Left colon (tissue), 2 donors: ENCODE data around the gene PARP6. TPM values are rescaled to one million over a fixed set of nuclear protein-coding genes. Genes with fewer than 3 reads are reported as not detected.

Experiments used
- ATAC-seq: fragments of 200-7000 bp; cut with Tn5 transposase; one replicate; pipeline ENCODE4 v1.9.1; 2020; ENCODE audit warnings: mild to moderate bottlenecking, moderate library complexity
- DNase-seq, 2 donors: peaks; one replicate each; pipeline ENCODE4 v3.0.0-alpha.2; 2020
- intact Hi-C, 2 donors: fragments of 100-400 bp; cut with DNase I in 1 of 2; cut with micrococcal nuclease in 1 of 2; formaldehyde crosslinking; loops; one replicate each; pipeline versions ENCODE4 v1.11.2 to v1.14.0; 2022; cut with DNase I, micrococcal nuclease
- total RNA-seq, 2 donors: library from RNA; stranded (reverse); fragmentation: NEBNext Ultra II Directional; extraction: Animal tissue kit (Norgen Biotek cat#: 25700); gene quantifications; one replicate each; pipeline ENCODE4 v1.2.1, GENCODE V29; 2021
- donor health status: DM: no; HTN: no; CAD: no.
- donor health status: DM: yes; HTN: yes; CAD: no.

PARP6 gene
- total RNA-seq, 2 donors from 2014 or later = 39.1 to 40.8 TPM

DNA sequence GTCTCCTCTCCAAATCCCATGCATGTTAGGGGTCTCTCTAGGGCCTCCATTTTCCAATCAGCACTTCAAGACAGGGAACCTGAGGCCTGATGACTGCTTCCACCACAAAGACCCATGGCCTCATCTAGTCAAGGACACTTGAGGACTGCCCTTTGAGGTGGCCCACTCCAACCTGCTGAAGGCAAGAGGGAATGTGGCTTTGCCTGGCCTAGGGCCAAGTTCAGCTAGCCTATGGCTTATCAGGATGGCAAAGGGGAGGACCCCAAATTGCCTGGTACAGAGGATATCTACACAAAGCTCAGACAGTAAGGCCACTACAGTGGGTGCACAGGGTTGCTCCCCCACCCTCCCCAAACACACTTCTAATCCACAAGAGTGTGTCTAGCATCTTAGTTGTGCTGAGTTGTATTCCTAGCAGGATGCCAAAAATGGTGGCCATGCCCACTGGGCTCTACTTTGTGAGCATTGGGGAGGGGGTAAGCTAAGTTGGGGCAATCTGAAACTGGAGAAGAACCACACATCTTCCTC, 64.7 kb downstream of the PARP6 start:
- intact Hi-C loops = no loop called here
- DNase-seq (no peak), ATAC-seq (no peak)

DNA sequence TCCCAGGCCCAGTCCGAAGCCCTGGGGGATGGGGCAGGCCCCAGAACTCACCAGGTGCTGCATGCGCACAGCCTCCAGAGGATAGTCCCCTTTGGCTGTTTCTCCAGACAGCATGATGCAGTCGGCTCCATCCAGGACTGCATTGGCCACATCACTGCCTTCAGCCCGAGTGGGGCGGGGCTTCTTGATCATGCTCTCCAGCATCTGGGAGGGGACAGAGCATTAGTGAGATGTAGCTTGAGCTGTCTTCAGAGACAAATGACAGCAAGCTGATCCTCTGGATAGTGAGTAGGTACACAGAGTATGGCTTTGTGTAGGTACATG, 65.7 kb downstream of the PARP6 start:
- intact Hi-C loops = no loop called here
- ATAC-seq = no peak
- no peak for DNase-seq

DNA sequence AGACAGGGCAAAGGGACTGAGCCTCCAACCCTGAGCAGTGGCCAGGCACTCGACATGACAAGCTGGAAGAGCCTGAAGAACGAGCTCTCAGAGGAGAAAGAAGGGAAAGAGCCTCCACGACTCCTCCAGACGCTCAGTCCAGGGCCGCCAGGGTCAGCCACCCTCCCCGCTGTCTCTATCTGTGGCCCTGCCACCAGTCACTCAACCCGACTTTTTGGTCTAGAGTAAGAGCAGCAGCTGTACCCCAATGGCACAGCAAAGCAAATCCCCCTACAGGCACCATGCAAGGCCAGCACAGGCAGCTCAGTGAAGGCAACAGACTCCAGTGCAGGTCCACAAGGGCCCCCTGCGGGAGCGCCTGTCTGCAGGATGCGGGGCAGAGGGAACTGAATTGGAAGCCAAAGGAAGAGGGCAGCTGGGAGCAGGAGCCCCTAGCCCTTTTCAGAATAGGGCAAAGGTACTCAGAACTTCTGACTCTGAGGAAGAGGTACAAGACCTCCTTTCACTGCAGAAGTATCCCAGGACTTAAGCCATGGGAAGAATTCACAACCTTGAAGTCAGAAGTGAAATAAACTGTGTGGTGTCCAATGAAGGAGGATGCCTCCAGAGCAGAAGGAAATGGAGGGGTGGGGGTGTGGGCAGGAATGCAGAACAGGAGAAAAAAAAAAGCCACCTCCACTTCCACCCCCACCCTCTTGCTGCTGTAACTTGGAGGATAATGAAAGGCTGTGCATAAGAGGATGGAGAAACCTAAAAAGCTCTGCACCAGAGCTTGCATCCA, 66.3 kb downstream of the PARP6 start:
- intact Hi-C loops = no loop called here
- no peak for ATAC-seq
- DNase-seq = no peak

GRCh38 chr15:72205273-72205672, 67.1 kb downstream of the PARP6 start:
- DNase-seq = no peak
- intact Hi-C loops = no loop called here
- ATAC-seq = no peak

GRCh38 chr15:72203507-72203837, 68.9 kb downstream of the PARP6 start:
- intact Hi-C loops = no loop called here
- DNase-seq (peak; percentile 6 to 47), ATAC-seq (no peak)

DNA sequence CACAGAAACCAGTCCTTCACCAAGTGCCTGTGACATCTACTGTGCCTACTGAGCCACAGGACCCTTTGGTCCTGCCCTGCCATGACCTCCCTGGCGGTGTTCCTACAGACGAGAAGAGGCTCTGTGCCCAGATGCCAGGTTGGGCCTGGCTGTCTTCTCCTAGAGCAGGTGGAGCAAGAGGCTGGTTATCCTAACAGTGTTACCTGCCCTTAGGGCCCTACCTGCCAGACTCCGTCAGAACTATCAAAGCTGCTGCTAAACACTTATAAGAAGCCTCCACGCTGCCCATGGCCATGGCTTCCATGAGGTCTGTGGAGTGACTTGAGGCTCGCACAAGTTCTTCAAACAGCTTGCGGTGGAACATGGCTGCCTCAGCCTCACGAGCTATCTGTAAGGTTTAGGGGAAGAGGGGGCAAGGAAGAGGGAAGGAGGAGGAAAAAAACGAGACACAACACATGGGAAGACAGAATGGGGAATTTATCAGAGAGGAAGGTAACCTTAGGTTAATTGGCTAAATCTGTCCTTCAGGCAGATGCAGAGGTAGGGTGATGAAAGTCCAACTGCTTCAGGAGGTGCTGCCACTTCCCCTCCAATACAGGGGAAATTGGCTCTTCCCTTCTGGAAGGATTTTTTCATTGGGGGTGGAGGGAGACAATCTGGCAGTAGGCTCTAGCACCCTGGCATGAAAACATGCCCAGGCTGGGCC, 69.4 kb downstream of the PARP6 start:
- intact Hi-C loops = no loop called here
- DNase-seq (no peak), ATAC-seq (no peak)

DNA sequence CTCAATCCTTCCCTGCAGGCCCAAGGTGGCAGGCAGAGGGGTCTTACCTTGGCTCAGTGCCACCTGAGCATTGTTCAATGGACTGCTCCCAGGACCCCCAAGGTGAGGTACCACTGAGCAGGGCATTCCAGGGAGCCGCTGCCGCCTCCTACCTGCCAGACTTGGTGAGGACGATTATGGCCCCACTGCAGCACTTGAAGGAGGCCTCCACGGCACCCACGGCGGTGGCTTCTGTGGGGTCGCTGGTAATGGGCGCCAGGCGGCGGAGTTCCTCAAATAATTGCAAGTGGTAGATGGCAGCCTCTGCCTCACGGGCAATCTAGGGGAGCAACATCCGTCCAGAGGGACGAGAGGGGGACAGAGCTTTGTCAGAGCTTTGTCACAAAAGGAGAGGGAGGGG, 70.1 kb downstream of the PARP6 start:
- ATAC-seq (no peak), DNase-seq (no peak)
- intact Hi-C loops = no loop called here

DNA sequence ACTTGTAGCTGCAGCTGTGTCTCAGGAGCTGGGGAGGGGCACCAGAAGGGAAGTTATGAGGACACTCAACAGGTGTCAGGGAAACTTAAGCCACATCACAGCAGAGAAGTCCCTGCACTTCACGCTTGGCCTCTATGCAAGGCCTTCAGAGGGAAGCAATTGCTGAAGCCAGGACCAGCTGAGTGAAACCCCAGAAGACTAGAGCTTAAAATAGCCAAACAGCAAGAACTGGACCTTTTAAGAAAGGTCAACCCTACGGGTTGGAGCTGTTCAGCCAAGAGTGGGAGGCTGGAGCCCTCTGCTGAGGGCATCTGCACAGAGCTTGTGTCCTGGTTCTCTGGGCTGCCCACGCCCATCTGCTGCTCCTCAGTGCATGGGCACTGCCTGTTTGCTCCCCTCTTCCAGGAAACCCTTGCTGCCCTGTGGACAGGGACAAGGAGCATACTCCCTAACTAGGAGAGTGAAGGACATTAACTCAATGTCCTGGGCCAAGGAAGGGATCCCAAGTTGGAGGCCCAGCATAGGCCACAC, 70.9 kb downstream of the PARP6 start:
- intact Hi-C loops = no loop called here
- no peak for DNase-seq
- no peak for ATAC-seq

GRCh38 chr15:72200395-72201237, 71.7 kb downstream of the PARP6 start:
- DNase-seq (no peak), ATAC-seq (no peak)
- intact Hi-C loops = no loop called here

- ATAC-seq (peak; percentile 87), DNase-seq (peak; percentile 82)
- intact Hi-C loops = loop anchor here in 1 of 2 donors (10.0 kb wide), 1 partner anchor 75 kb away; the partner anchor contains the start of gene PARP6
Measured at GRCh38 chr15:72199721-72200212, 72.6 kb downstream of the PARP6 start.

DNA sequence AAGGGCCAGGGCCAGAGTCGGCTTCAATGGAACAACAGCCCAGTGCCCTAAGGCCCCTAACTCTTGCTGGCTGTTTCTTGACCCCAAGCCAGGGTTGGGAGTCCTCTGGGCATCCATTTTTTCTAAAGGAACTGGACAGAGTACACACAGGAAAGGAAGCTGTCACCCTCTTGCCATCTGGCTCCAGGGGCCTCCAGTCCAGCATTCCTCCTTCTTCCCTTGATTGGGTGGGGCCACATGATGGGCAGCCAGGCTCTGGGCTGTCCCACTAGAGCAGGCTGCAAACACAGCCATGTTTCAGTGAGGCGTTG, 73.2 kb downstream of the PARP6 start:
- ATAC-seq = no peak
- intact Hi-C loops = loop anchor here in 1 of 2 donors (10.0 kb wide), 1 partner anchor 76 kb away; the partner anchor contains the start of gene PARP6
- DNase-seq = no peak

GRCh38 chr15:72198356-72199204, 73.8 kb downstream of the PARP6 start:
- intact Hi-C loops = loop anchor here in 1 of 2 donors (10.0 kb wide), 1 partner anchor 76 kb away; the partner anchor contains the start of gene PARP6
- DNase-seq (no peak), ATAC-seq (peak; percentile 3)

GRCh38 chr15:72197460-72198355, 74.6 kb downstream of the PARP6 start, which contains the start of gene GRAMD2A:
TSS of gene GRAMD2A (minus strand) at chr15:72197787.
- ATAC-seq (peak; percentile 61), DNase-seq (no peak)
- intact Hi-C loops = loop anchor here in 1 of 2 donors (10.0 kb wide), 1 partner anchor 77 kb away; the partner anchor contains the start of gene PARP6

- ATAC-seq = no peak
- DNase-seq = no peak
- intact Hi-C loops = loop anchor here in 1 of 2 donors (10.0 kb wide), 1 partner anchor 78 kb away; the partner anchor contains the start of gene PARP6
Measured at GRCh38 chr15:72197041-72197459, 75.3 kb downstream of the PARP6 start.

DNA sequence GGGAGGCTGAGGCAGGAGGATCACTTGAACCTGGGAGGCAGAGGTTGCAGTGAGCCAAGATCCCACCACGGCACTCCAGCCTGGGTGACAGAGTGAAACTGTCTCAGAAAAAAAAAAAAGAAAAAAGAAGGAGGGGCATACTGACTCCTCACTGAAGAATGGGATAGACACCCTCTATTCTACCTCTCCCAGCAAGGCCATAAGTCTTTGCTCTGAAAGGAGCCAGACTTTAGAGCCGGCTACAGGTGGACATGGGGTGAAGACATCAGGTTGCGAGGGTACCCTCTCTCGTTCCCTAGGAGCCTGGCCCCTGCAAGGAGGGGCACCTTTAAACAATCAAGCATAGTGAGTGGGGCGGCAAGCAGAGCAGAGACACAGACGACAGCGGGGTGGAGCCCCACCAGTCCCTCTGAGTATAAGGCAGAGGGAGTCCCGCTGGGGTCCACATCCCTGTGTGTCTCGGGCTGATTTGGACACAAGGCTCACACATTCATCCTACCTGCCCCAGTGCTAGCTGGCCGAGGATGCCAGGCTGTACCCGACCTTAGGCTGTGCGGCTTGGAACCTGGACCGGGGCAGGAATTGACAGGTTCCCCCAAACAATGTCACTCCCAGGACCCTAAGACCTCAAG, 75.8 kb downstream of the PARP6 start:
- ATAC-seq = no peak
- no peak for DNase-seq
- intact Hi-C loops = loop anchor here in 1 of 2 donors (10.0 kb wide), 1 partner anchor 78 kb away; the partner anchor contains the start of gene PARP6

GRCh38 chr15:72195101-72195511, 77.2 kb downstream of the PARP6 start:
- no peak for ATAC-seq

More at GRCh38 chr15:72195101-72195511, 77.2 kb downstream of the PARP6 start:
- intact Hi-C loops = loop anchor here in 1 of 2 donors (10.0 kb wide), 1 partner anchor 80 kb away; the partner anchor contains the start of gene PARP6
- DNase-seq = no peak
